H9 (cell line): Measurements from ENCODE around the gene SPNS3. TPM values are rescaled to one million over a fixed set of nuclear protein-coding genes. Genes with fewer than 3 reads are reported as not detected.

Source experiments
- DNase-seq: peaks from one replicate; pipeline ENCODE4 v3.0.0-alpha.2; 2017
- H2AFZ ChIP-seq: one replicate; pipeline ENCODE4 v1.6.1; 2013; ENCODE audit warnings: mild to moderate bottlenecking, low read length, control low read depth, moderate library complexity
- H2AK5ac ChIP-seq: 2 replicates; pipeline ENCODE4 v1.6.1; 2013; ENCODE audit warnings: low read length, control low read depth, mixed read lengths; ENCODE audit not compliant: insufficient read length
- H2BK120ac ChIP-seq: one replicate; pipeline ENCODE4 v1.6.1; 2013; ENCODE audit warnings: low read depth, mild to moderate bottlenecking, low read length, control low read depth, inconsistent platforms; ENCODE audit not compliant: poor library complexity, severe bottlenecking
- H2BK12ac ChIP-seq: 2 replicates; pipeline ENCODE4 v1.6.1; 2013; ENCODE audit warnings: low read length, control low read depth, mixed read lengths, low read depth; ENCODE audit not compliant: insufficient read length
- H2BK15ac ChIP-seq: 2 replicates; pipeline ENCODE4 v1.6.1; 2013; ENCODE audit warnings: low read depth, low read length, control low read depth
- H2BK20ac ChIP-seq: one replicate; pipeline ENCODE4 v1.6.1; 2013; ENCODE audit warnings: low read depth, mild to moderate bottlenecking, low read length, control low read depth, inconsistent platforms; ENCODE audit not compliant: poor library complexity, severe bottlenecking
- H2BK5ac ChIP-seq: 2 replicates; pipeline ENCODE4 v1.6.1; 2013; ENCODE audit warnings: low read length, control low read depth, mixed read lengths; ENCODE audit not compliant: insufficient read length
- H3K14ac ChIP-seq: 2 replicates; pipeline ENCODE4 v1.6.1; 2013; ENCODE audit warnings: low read length, control low read depth; ENCODE audit not compliant: insufficient read depth
- H3K18ac ChIP-seq: 2 replicates; pipeline ENCODE4 v1.6.1; 2013; ENCODE audit warnings: low read depth, mild to moderate bottlenecking, mixed read lengths, low read length, control low read depth; ENCODE audit not compliant: insufficient read length
- H3K23ac ChIP-seq: 2 replicates; pipeline ENCODE4 v1.6.1; 2013; ENCODE audit warnings: low read length, control low read depth, mixed read lengths, low read depth; ENCODE audit not compliant: insufficient read length
- H3K23me2 ChIP-seq: 2 replicates; pipeline ENCODE4 v1.6.1; 2013; ENCODE audit warnings: low read depth, mild to moderate bottlenecking, mixed read lengths, low read length, control low read depth; ENCODE audit not compliant: insufficient read length, poor library complexity, severe bottlenecking
- H3K27ac ChIP-seq: 2 replicates; pipeline ENCODE4 v1.5.1; 2013; ENCODE audit warnings: low read length, control low read depth, mixed read lengths, low read depth; ENCODE audit not compliant: insufficient read length
- H3K27me3 ChIP-seq: 2 replicates; pipeline ENCODE4 v1.6.1; 2013; ENCODE audit warnings: low read length, control low read depth, inconsistent platforms; ENCODE audit not compliant: insufficient read depth
- H3K4ac ChIP-seq: 2 replicates; pipeline ENCODE4 v1.6.1; 2013; ENCODE audit warnings: low read depth, mild to moderate bottlenecking, control low read depth, inconsistent platforms, low read length, moderate library complexity
- H3K4me1 ChIP-seq: 2 replicates; pipeline ENCODE4 v1.6.1; 2013; ENCODE audit warnings: low read length, control low read depth, inconsistent platforms; ENCODE audit not compliant: insufficient read depth
- H3K4me2 ChIP-seq: 2 replicates; pipeline ENCODE4 v1.6.1; 2013; ENCODE audit warnings: low read length, control low read depth, mixed read lengths; ENCODE audit not compliant: insufficient read length, insufficient read depth
- H3K56ac ChIP-seq: 2 replicates; pipeline ENCODE4 v1.6.1; 2013; ENCODE audit warnings: low read depth, mild to moderate bottlenecking, mixed read lengths, low read length, control low read depth; ENCODE audit not compliant: insufficient read length
- H3K79me1 ChIP-seq: 2 replicates; pipeline ENCODE4 v1.6.1; 2013; ENCODE audit warnings: low read depth, mild to moderate bottlenecking, moderate library complexity, low read length, control low read depth, inconsistent platforms; ENCODE audit not compliant: insufficient read depth, poor library complexity, severe bottlenecking
- H3K79me2 ChIP-seq: 2 replicates; pipeline ENCODE4 v1.6.1; 2013; ENCODE audit warnings: low read length, control low read depth, inconsistent platforms; ENCODE audit not compliant: insufficient read depth
- H3K9ac ChIP-seq: 2 replicates; pipeline ENCODE4 v1.6.1; 2013; ENCODE audit warnings: low read length, control low read depth, mixed read lengths; ENCODE audit not compliant: insufficient read length; ENCODE audit errors: extremely low read depth
- H3K9me3 ChIP-seq: one replicate; pipeline ENCODE4 v1.6.1; 2013; ENCODE audit warnings: low read depth, low read length, inconsistent platforms; ENCODE audit not compliant: control insufficient read depth
- H3T11ph ChIP-seq: one replicate; pipeline ENCODE4 v1.6.1; 2013; ENCODE audit warnings: mild to moderate bottlenecking, low read length, control low read depth, inconsistent platforms
- H4K20me1 ChIP-seq: one replicate; pipeline ENCODE4 v1.6.1; 2013; ENCODE audit not compliant: control insufficient read depth, insufficient read length, insufficient read depth
- H4K5ac ChIP-seq: 2 replicates; pipeline ENCODE4 v1.6.1; 2013; ENCODE audit warnings: low read depth, mild to moderate bottlenecking, mixed read lengths, low read length, control low read depth; ENCODE audit not compliant: insufficient read length
- H4K8ac ChIP-seq: replicated peaks from 2 replicates; pipeline ENCODE4 v1.6.1; 2013; ENCODE audit warnings: low read length, control low read depth, mixed read lengths, low read depth; ENCODE audit not compliant: insufficient read length
- H4K91ac ChIP-seq: 2 replicates; pipeline ENCODE4 v1.6.1; 2013; ENCODE audit warnings: low read depth, mild to moderate bottlenecking, moderate library complexity, mixed read lengths, low read length, control low read depth; ENCODE audit not compliant: insufficient read length
- H3K27ac Mint-ChIP-seq, 3 experiments: 2 replicates in 2 of 3; 3 replicates in 1 of 3; pipeline ENCODE4 v1.8.0; 2020 to 2021; ENCODE audit warnings: mixed read lengths in 3 of 3, mild to moderate bottlenecking in 1 of 3, moderate library complexity in 1 of 3
- H3K27me3 Mint-ChIP-seq: 2 replicates; pipeline ENCODE4 v1.8.0; 2021; ENCODE audit warnings: low read depth, mild to moderate bottlenecking, moderate library complexity, mixed read lengths
- H3K36me3 Mint-ChIP-seq, 3 experiments: 2 replicates in 2 of 3; 3 replicates in 1 of 3; pipeline ENCODE4 v1.8.0; 2020 to 2021; ENCODE audit warnings: low read depth in 3 of 3, mixed read lengths in 3 of 3; ENCODE audit not compliant: insufficient read depth in 1 of 3
- H3K4me1 Mint-ChIP-seq, 2 experiments: 2 replicates each; pipeline ENCODE4 v1.8.0; 2020; ENCODE audit warnings: mixed read lengths in 2 of 2
- H3K4me3 Mint-ChIP-seq, 2 experiments: 2 replicates in 1 of 2; 3 replicates in 1 of 2; pipeline ENCODE4 v1.8.0; 2020 to 2021; ENCODE audit warnings: mild to moderate bottlenecking in 2 of 2, mixed read lengths in 2 of 2, moderate library complexity in 1 of 2
- H3K9me3 Mint-ChIP-seq, 2 experiments: 2 replicates in 1 of 2; 3 replicates in 1 of 2; pipeline ENCODE4 v1.8.0; 2020; ENCODE audit warnings: mild to moderate bottlenecking in 2 of 2, mixed read lengths in 2 of 2, moderate library complexity in 1 of 2
- CTCF ChIP-seq: fragments of 200-600 bp; sonication (generic); conservative IDR thresholded peaks from 3 replicates; pipeline ENCODE4 v1.8.0; 2021; ENCODE audit warnings: antibody characterized with exemption, mild to moderate bottlenecking
- WGBS: extraction: QIAGEN DNeasy Blood & Tissue Kit; methylation state at CpG from one replicate; pipeline ENCODE4 v1.1.7; 2013; ENCODE audit warnings: missing lambda C conversion rate, low lambda C conversion rate, mixed read lengths; ENCODE audit not compliant: insufficient read length; ENCODE audit errors: extremely low coverage; 5-methylcytosine and 5-hydroxymethylcytosine counted together
- total RNA-seq: library from RNA; stranded (reverse); gene quantifications from 2 replicates; pipeline ENCODE4 v1.2.1, GENCODE V29; 2021

The SPNS3 gene
- total RNA-seq, 1 experiment from 2014 or later, result not detected

GRCh38 chr17:4527134-4527533 lies 93.4 kb downstream of the SPNS3 start:
- Histone ChIP-seq H3K79me2 (no peaks in the 10 kb centered on the region), H3K4ac (no peak overlapping the region), H2BK120ac (no peak overlapping the region), H3K23ac (no peak overlapping the region), H3K9me3 (no peaks in the 10 kb centered on the region), H3K56ac (no peak overlapping the region), H2AFZ (no peak overlapping the region), H3K79me1 (no peaks in the 10 kb centered on the region), H3K4me1 (no peaks in the 10 kb centered on the region), H3K27me3 (peaks cover 6% of the 10 kb centered on the region), H3K14ac (no peak overlapping the region), H2BK5ac (no peak overlapping the region), H4K5ac (no peak overlapping the region), H3K23me2 (no peaks in the 10 kb centered on the region), H3T11ph (no peak overlapping the region), H3K4me2 (no peak overlapping the region), H3K27ac (no peak overlapping the region), H4K8ac (no peak overlapping the region), H4K91ac (no peak overlapping the region), H2AK5ac (no peak overlapping the region), H3K9ac (no peak overlapping the region), H4K20me1 (no peaks in the 10 kb centered on the region), H2BK15ac (no peak overlapping the region), H2BK12ac (no peak overlapping the region), H2BK20ac (no peak overlapping the region), H3K18ac (no peak overlapping the region)
- DNase-seq, result no peak
- Mint-ChIP-seq H3K9me3 (no peaks in the 10 kb centered on the region; a peak in 1 of 5 replicates), H3K4me1 (peaks cover 11 to 18% of the 10 kb centered on the region in 2 experiments), H3K27me3 (peaks cover 94% of the 10 kb centered on the region), H3K4me3 (no peak overlapping the region), H3K36me3 (no peaks in the 10 kb centered on the region), H3K27ac (no peak overlapping the region; a peak in 1 of 7 replicates)
- TF ChIP-seq CTCF, result no peak
- no CpG with 5 or more reads among the region's 1 CpG for WGBS
